HG03354 (cell line): ENCODE results near the gene ZDHHC1.
"Not testable (repeated sequence)": the region's sequence is repeated elsewhere in the genome, so short reads cannot be mapped to it uniquely, and the experiment has no call there.

ENCODE experiments used
- ATAC-seq: cut with Tn5 transposase; IDR thresholded peaks from one replicate; pipeline ENCODE4 v1.9.1; 2021; ENCODE audit warnings: mild to moderate bottlenecking; ENCODE audit not compliant: unreplicated experiment, poor library complexity, severe bottlenecking

The ZDHHC1 gene

DNA sequence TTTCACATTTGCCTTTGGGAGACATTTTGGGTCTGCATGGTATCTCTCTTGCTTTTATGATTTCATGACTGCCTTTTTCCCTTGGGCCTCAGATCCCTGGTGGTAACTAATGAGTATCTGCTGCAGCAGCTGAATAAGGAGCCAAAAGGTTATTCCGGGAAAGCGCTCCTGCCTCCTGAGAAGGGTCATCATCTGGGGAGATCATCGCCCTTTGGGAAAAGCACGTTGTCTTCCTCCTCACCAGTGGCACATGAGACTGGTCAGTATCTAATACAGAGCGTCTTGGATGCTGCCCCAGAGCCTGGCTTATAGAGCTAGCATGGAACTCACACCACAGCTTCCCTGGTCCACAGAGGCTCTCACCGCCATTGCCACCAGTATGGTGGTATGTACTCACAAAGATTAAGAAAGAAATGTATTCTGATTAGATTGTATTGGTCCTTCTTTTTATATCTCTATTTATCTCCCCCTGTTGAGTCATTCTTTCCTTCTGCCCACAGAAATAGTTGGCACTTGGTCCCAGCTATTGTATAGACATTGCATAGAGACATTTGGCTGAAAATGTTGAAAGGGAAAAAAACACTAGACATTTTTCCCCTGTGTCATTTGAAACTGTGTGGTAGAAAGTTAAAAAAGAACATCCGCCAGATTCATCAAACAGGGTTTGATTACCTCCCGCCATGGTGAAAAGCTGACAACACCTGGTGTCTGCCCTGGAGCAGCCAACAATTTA, 31.3 kb downstream of the ZDHHC1 start:
- ATAC-seq: no peak

DNA sequence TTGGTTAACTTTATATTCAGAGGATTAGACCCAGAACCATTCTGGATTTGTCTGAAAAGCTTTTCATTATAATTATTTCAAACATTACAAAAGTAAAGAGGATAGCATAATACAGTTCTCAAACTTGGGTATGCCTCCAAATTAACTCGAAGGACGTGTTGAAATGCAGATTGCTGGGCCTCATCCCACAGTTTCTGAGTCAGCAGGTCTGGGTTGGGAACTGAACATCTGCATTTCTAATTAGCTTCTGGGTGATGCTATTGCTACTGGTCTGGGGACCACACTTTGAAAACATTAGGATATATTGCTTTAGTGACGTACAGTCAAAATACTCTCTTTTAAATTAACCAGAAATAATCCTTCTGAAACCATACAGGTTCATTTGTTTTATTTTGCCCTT, 33.0 kb downstream of the ZDHHC1 start:
- no peak for ATAC-seq

DNA sequence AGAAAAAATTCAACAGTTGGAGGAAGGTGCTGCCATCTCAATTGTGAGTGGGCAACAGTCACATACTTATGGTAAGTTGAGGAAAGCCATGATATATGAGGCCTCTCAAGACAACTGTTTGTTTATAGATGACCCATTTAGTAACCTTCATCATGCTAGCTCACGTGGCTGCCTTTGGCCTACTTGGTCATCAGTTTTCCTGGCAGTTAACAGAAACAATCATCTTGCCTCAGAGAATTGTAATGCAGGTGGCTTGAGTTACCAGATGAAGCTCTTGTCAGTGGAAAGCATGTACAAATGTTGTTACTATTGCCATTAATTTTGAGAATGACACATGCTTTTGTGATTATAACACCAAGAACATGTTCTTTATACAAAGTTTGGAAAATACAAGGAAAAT, 37.6 kb downstream of the ZDHHC1 start:
- no peak for ATAC-seq

DNA sequence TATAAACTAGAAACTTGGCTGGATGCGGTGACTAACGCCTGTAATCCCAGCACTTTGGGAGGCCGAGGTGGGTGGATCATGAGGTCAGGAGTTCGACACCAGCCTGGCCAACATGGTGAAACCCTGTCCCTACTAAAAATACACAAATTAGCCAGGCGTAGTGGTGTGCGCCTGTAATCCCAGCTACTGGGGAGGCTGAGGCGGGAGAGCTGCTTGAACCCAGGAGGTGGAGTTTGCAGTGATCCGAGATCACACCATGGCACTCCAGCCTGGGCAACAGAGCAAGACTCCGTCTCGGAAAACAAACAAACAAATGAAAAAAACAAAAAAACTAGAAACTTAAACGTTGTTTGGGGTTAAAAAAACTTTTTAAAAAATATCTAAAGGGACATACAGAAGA, 40.3 kb downstream of the ZDHHC1 start:
- not testable (repeated sequence) for ATAC-seq

DNA sequence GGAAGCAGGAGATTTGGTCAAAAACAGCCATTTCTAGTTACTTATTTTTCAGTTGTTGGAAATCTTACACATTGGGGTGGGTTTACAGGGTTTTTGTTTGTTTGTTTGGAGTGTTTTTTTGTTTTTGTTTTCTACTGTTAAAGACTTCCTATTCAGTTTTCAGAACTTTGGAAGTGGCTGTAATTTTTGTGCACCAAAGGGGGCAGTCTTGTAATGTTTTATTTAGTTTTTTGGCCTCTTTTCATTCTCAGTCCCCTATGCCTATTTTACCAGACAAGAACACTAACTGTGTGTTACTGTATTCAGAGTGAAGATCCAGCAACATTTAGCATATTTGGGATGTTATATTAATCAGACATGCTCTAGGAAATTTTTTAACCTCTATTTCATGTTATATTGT, 43.6 kb downstream of the ZDHHC1 start:
- ATAC-seq: no peak

DNA sequence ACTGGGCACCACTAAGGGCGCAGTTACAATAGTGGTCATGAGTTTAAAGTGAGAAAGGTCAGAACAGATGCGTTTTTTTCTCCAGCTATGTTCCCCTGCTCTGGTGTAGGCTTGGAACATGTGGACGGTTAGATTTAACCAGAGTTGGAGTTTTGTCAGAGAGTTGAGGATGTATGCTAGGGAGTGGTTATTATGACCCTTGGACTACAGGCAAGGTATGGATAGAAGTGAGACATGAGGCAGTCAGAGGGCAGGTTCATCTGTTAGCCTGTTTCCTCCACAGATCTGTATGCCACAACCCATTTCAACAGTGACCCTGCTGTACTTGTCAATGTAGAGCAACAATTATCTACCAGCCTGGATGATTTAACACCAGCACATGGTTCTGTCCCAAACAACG, 45.6 kb downstream of the ZDHHC1 start:
- ATAC-seq: no peak

DNA sequence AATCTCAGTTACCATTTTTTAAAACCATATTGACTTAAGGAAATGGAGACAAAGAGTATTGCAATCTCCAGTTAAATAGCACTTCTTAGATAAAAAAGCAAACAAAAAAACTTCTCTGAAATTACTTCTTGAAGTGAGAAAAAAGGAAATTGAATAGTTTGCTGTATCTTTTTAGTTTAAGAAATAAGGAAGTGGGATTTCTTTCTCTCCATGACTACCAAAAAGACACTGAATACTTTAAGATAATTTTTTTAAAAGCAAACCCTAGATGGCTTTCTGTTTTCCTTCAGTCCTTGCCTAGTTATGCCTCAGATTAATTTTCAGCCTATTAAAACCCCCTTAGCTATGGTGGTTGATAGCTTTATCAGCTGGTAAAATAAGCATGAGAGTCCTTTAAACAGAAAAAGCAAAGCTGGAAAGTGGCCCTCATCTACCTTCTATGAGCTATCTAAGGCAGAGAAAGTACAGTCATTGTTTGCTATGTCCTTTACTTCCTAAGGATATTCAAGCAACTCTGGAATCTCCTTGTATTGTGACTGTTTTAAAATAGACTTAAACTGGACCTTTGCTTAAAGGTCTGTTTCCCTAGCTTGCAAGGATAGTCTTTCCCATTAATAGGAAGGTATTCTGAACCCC, 51.6 kb downstream of the ZDHHC1 start:
- ATAC-seq: no peak

DNA sequence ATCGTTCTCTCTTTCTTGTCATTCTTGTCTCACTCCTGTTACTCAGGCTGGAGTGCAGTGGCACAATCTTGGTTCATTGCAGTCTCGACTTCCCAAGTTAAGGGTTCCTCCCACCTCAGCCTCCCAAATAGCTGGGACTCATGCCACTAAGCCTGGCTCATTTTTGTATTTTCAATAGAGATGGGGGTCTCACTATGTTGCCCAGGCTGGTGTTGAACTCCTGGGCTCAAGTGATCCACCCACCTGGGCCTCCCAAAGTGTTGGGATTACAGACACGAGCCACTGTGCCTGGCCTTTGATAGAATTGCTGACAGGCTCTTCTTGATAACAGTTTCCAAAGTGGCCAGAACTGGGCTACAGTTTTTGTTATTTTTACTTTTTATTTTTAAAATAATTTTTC, 55.2 kb downstream of the ZDHHC1 start:
- ATAC-seq: no peak

DNA sequence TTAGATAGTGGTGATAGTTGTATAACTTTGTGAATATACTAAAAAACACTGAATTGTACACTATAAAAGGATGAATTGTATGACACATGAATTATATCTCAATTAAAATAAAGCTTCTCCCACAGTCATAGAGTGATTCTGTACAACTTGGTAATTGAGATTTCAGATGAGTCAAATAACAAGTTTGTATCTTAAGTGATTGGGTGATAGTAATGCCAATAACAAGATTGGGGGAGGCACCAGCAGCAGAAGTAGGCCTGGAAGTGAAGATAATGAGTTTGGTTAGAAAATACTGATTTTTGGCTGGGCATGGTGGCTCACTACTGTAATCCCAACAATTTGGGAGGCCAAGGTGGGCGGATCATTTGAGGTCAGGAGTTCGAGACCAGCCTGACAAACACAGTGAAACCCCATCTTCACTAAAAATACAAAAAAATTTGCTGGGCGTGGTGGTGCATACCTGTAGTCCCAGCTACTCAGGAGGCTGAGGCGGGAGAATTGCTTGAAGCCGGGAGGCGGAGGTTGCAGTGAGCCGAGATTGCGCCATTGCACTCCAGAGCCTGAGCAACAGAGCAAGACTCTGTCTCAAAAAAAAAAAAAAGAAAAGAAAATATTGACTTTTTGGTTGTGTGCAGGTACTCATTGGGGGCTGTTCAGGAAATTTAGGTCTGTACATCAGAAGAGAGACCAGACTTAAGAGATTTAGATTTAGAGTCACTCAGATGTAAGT, 56.6 kb downstream of the ZDHHC1 start:
- ATAC-seq: not testable (repeated sequence)

DNA sequence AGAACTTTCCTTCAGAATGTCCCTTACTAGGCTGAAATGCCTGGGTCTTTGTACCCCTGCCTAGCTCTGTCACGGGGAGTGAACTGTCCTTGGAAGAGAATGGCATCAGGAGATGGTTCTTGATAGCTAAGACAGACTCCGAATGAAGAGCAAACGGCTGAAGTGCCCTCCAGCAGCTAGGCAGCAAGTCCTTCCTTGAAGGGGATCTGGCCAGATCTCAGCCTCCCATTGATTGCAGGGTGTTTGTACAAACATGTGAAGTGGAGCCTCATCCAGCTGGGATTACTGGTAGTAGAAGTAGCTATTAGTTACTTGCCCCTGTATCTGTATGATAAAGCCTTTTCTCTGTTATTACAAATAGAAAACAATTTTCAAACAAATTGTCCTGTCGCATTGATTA, 58.7 kb downstream of the ZDHHC1 start:
- ATAC-seq: no peak

DNA sequence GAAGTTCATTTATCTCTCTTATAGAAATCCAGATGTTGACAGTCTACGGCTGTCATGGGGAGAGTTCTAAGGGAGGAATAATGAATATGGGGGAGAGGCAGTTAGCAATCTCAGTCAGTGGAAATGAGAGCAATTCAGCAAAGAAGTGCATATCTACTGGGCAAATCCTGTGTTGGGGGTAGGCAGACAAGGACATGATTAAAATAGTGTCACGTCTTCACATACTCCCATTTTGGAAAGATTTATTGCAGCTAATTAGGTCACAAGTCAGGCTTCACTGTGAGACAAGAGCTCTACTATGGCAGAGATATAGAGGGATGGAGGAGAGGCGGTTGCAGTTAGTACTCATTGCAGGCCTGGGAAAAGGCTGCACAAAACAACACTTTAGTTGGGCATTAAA, 59.9 kb downstream of the ZDHHC1 start:
- ATAC-seq: no peak

DNA sequence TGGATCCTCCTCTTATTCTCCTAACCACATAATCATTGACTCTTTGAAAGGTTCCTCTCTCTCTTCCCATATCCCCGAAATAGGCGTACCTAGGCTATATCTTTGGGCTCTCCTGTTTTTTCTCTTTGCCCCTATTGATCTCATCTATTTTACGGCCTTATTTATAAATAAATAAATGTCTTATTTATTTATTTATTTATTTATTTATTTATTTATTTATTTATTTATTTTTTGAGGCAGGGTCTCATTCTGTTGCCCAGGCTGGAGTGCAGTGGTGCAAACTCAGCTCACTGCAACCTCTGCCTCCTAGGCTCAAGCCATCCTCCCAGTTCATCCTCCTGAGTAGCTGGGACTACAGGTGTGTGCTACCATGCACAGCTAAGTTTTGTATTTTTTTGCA, 63.8 kb downstream of the ZDHHC1 start:
- not testable (repeated sequence) for ATAC-seq

DNA sequence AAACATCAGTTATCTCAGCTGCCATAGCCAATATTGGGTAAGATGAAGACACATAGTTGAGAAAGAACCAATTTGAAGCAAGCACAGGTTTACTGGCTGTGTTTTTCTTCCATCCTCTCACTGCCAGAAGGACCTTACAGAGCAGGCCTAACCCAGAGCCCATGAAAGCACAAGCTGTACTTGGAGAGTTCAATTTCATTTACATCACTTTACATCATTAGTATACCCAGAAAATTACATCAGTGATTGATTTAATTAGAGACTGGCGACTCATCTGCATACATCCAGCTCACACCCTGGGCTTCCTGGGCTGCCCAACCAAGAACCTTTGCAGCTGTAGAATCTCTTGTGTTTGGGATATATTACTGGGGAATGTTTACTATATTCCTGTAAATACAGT, 66.0 kb downstream of the ZDHHC1 start:
- no peak for ATAC-seq

DNA sequence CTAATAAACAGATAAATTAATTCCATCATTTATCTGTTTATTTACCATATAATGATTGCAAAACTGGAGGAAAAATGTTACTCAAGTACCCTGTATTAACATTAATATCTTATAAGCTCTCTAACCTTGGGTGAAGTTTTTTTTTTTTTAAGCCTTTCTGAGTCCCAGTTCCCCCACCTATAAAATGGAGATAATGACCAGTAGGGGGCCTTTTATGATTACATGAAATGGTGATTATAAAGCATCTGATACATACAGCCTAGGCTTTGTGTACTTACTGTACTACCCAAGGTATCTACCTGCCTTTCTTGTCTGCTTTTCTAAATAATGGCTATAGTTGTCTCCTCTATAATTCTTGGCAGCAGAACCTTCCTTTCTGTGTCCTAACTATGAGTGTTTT, 67.1 kb downstream of the ZDHHC1 start:
- no peak for ATAC-seq

DNA sequence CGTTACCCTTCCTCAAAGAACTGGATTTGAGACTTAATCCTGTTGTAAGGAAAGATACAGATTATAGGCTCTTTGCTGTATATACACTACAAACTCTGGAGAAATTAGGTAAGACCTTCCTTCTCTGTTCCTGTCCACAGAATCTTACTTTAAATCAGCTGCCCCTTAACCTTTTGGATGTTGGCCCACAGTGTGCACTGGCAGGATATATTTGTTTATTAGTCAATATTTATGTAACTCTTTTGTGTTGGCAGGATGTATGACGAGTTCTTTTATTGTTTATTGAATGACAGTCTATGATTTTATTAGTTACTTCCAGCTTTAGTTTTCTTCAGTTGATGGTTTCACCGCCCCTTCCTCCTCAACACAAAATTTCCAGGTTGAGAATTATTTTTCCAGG, 69.9 kb downstream of the ZDHHC1 start:
- no peak for ATAC-seq

DNA sequence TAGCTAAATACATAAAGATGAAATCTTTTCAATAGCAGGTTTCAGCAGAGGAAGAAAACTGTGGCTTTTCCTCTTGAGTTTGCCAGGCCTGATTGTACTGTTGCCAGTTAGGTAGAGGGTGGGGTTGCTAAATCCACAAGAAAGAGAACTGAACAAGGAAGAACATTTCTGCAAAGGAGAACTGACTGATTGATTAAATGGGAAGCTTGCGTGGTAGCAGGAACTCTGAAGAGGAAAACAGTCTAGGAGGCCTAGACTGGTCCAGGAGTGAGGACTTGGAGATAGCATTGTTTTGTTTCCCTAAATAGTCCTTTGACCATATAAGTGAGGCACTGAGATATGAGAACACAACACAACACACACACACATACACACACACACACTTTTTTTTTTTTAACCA, 70.9 kb downstream of the ZDHHC1 start:
- no peak for ATAC-seq
